ENCODE results near the gene HPS4.
"Not testable (repeated sequence)": the region's sequence is repeated elsewhere in the genome, so short reads cannot be mapped to it uniquely, and the experiment has no call there.

The HPS4 gene

DNA sequence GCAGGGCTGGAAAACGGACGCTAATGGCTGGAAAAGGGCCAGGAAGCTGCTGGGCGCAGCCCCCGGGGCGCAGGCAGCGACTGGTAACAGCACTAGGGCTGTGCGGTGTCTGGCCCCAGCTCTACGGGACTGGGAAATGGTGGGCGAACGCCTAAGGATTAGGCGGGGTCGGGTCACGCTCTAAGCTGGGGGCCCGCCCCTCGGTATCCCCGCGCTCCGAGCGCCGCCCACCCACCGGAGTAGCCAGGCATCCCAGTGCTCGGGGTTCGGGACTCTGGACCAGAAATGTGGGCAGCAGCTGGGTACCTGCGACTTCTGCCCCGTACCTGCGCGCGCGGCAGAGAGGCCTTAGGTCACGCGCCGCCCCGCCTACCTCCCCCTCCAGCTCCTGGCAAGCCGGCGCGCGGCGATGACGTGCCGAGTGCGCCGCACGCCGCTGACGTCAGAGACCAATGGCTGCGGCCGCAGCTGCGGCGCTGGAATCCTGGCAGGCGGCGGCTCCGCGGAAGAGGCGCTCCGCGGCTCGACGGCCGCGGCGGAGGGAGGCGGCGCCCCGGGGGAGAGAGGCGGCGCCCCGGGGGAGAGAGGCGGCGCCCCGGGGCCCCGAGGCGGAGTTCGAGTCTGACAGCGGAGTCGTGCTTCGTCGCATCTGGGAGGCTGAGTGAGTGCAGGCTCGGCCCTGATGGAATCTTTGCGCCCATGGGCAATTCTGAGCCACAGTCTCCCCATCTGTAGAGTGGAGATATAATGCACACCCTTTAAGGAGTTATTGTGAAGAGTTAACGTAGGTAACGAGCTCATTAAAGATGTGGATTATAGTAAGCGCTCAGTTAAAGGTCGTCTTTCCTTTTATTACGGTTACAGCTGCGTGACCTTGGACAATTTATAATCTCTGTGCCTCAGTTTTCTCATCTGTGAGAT is at the start of gene HPS4, which contains the start of gene SRRD:
Gene HPS4 (minus strand): TSS at position 345 of the 921 bp plus-strand sequence. CDS start 2,021 bp downstream, outside the sequence.
Gene SRRD (plus strand): TSS at position 439 of the 921 bp plus-strand sequence. CDS start 14 bp downstream, at position 453.
- DNase-seq (ENCODE audit: low spot score), result peak; percentile 98

DNA sequence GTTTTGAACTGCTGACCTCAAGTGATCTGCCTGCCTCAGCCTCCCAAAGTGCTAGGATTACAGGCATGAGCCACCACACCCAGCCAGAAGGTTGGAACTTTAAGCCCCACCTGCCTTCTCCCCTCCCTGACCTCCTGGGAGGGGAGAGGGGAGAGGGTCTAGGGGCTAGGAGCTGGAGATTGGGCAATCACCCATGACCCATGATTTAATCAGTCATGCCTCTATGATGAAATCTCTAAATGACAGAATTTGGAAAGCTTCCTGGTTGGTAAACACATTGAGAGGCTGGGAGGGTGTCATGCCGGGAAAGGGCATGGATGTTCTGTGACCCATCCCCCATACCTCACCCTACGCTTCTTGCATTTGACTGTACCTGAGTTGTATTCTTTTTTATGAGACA is 45.8 kb upstream of the HPS4 start:
- DNase-seq (ENCODE audit: low spot score), result peak; percentile 37

DNA sequence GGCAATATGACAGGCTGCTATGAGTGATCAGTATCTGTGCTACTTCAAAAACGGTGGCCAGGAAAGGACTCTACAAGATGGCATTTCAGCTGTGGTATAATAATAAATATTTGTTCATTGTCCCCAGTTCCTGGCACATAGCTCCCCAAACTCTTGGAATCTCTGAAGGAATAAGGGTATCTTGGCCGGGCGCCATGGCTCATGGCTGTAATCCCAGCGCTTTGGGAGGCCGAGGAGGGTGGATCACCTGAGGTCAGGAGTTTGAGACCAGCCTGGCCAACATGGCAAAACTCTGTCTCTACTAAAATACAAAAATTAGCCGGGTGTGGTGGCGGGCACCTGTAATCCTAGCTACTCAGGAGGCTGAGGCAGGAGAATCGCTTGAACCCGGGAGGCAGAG is 44.9 kb upstream of the HPS4 start:
- DNase-seq (ENCODE audit: low spot score), result not testable (repeated sequence)

DNA sequence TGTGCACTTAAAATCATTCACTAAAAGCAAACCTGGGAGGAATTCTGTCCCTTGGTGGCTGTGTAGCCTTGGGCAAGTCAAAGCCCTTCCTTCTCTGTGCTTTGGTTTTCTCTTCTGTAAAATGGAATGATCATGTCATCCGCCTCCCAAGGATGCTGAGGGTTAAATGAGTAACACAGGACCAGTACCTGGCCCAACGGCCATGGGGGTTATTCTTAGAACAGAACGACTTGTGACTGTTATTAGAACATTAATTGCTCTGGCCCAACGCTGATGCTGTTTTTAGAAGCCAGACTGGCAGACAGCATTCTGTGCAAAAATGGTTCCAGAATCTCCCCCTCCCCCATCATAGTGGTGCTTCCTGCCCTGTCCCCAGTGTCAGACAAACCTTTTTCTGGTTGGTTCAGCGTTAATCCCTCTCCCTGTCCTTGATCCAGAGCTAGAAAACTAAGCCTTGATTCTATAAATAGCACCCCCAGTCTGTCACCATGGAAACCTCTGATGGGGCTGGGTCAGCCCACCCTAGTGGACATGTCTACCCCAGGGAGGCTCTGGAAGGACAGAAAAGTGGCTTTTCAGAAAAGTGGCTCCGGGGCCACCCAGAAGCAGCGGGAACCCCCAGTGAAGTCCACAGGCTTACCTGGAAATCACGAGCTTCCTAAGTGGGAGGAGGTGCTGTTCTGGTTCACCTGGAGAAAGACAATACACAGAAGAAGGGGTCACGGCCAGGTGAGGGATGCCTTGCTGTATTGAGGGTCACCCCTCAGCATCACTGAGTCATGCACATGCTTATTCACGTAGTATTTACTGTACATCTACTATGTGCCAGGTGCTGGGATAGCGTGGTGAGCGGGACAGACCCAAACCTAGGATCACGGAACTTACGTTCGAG is 44.2 kb upstream of the HPS4 start:
- DNase-seq (ENCODE audit: low spot score), result no peak

DNA sequence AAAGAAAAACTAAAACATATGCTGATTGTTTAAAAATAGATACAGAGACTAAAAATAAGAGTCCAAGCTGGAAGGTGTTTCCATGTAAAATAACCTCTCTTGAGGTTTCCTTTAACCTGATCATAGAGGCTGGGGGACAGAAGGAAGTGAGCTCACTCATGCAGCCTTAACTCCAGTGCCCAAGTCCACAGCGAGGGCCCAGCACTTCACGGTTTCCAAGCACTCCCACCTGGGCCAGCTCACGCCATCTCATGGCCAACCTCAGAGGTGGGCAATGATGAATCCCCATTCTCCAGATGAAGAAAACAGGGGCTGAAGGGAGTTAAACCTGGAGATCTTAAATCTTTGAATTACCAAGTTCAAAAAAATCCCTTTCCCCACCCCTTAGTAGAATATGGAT is 43.6 kb upstream of the HPS4 start:
- DNase-seq (ENCODE audit: low spot score), result no peak

DNA sequence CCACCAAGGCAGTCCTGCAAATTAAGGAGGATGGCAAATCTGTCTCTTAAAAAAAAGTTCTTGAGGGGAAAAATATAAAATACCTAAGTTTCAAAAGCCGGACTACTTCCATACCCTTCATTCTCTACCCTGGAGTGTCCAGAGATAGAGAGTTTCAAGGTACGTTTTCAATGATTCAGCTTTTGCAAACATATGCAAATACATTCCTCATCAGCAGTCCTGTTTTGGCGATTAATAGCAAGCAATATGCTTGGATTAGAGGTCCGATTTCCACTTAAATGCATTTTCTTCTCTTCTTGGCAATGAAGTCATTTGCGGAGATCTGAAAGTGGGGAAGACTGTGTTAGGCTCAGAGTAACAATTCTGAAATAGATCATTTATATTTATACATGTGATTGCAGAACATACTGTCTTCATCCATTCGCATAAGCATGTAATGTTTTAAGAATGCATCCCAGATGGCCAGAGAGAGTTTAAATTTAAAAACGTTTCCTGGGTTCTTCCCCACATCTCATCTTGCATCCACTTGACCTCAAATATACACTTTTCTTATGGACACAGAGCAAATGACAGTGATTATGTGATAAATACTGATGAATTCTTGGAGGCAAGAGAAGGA is 42.5 kb upstream of the HPS4 start:
- DNase-seq (ENCODE audit: low spot score), result no peak

DNA sequence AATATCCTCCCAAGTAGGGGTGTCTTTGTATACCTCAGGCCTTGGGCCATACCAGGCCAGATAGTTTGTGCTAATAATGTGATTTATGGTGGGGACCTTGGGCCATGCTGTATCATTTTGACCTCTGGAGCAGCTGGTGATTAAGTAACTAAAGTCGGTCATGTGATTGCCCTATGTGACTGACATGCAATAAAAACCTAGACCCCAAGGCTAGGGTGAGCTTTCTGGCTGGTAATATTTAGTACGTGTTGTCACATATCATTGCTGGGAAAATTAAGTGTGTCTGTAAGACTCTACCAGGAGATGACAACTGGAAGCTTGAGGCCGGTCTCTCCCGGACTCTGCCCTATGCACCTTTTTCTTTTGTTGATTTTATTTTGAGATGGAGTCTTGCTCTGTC is 41.3 kb upstream of the HPS4 start:
- DNase-seq (ENCODE audit: low spot score), result no peak

DNA sequence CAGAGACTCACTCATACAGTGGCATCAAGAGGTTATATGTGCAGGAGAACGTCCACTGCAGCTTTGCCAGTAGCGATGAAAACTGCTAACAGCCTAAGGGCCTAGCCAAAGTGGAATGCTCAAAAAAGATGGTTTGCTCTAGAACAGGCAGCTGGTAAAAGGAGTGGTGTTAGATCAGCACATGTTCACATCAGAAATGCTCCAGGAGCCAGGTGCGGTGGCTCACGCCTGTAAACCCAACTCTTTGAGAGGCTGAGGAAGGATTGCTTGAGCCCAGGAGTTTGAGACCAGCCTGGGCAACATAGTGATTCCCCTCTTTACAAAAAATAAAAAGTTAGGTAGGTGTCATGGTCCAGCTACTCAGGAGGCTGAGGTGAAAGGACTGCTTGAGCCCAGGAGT is 39.0 kb upstream of the HPS4 start:
- DNase-seq (ENCODE audit: low spot score), result no peak

DNA sequence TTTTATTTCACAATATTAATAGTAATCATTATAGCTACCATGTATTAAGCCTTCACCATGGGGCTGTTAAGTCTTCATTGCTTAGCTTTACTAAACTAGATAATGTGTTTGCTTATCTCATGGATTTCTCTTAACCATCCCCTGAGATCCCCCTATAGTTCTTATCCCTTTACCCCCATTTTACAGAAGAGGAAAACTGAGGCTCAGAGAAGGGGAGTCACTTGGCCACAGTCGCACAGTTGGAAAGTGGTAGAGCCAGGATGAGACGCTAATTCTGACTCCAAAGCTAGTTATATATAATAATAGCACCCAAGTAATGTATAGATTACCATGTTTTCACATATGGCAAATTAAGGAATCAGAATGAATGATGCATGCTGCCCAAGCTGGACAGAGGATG is 38.4 kb upstream of the HPS4 start:
- DNase-seq (ENCODE audit: low spot score), result no peak

DNA sequence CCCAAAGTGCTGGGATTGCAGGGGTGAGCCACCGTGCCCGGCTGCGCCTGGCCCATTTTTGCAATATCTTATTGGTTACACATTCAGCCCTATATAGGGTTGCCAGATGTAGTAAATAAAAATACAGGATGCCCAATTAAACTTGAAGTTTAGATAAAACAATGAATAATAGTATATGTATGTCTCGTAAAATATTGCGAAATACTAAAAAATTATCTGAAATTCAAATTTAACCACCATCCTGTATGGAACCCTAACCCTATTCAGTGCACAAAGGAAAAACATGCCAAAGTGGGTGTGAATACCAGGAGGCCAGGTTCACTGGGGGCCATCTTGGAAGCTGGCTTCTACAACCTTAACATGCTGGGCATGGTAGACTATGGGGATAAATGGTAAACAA is 33.8 kb upstream of the HPS4 start:
- no peak for DNase-seq (ENCODE audit: low spot score)

DNA sequence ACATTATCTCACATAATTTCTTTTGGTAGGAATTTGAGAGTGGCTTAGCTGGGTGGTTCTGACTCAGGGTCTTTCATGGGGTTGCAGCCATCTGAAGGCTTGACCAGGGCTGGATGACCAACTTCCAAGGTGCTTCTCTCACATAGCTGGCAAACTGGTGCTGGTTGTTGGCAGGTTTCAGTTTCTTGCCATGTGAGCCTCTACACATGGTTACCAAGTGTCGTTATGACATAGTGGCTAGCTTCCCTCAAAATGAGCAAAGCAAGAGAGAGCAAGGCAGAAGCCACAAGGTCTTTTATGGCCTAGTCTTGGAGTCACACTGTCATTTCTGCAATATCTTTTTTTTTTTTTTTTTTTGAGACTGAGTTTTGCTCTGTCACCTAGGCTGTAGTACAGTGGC is 32.9 kb upstream of the HPS4 start:
- no peak for DNase-seq (ENCODE audit: low spot score)

DNA sequence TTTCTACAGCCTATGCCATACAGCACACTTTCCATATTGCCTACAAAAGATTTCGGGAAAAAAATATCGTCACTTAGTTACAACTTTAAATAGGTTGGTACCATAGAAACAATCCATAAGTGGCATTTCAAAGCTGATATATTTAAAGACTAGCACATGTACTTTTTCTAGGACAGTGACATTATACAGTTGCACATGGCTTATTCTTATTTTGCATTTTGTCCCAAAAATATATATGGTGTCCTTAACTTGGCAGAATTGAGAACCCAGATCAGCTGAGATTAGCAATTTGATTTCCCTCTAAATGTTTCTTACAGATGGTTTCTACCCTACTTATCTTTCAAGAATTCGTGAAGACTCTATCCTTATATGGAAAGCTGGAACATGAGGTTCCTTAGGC is 32.3 kb upstream of the HPS4 start:
- DNase-seq (ENCODE audit: low spot score), result no peak

DNA sequence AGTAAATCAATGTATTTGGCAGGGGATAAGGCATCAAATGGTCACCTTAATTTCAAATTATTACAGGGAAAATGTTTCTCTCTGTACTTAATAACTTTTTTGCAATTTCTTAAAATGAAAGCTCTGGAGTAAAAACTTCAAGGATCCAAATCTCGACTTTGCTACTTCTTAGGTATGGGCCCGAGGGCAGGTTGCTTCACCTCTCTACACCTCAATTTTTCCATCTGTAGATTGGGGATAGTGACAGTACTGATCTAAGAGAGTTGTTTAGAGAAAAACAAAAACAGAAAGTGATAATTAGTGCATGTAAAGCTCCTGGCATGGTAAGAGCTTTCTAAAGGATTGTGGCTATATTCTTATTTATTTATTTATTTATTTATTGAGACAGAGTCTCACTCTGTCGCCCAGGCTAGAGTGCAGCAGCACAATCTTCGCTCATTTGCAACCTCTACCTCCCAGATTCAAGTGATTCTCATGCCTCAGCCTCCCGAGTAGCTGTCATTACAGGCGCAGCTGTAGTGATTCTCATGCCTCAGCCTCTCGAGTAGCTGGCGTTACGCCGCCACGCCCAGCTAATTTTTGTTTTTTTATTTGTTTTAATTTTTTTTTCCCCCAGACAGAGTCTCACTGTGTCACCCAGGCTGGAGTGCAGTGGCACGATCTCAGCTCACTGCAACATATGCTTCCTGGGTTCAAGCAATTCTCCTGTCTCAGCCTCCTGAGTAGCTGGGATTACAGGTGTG is 31.0 kb upstream of the HPS4 start:
- DNase-seq (ENCODE audit: low spot score), result no peak

DNA sequence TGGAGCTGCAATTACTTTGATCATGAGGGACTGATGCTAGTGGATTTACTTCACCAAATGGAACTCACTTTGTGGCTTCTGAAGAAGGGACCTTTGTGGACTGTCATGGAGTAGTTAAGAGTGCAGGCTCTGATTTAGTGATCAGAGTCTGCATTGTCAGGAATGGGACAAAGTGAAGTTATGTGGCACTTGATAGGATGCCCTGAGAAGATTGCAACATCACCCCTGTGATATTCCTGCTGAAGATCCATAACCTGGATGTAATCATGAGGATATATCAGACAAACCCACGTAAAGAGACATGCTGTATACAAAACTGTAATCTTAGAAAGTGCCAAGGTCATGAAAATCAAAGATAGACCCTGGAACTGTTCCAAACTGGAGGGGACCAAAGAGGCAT is 30.3 kb upstream of the HPS4 start:
- no peak for DNase-seq (ENCODE audit: low spot score)

DNA sequence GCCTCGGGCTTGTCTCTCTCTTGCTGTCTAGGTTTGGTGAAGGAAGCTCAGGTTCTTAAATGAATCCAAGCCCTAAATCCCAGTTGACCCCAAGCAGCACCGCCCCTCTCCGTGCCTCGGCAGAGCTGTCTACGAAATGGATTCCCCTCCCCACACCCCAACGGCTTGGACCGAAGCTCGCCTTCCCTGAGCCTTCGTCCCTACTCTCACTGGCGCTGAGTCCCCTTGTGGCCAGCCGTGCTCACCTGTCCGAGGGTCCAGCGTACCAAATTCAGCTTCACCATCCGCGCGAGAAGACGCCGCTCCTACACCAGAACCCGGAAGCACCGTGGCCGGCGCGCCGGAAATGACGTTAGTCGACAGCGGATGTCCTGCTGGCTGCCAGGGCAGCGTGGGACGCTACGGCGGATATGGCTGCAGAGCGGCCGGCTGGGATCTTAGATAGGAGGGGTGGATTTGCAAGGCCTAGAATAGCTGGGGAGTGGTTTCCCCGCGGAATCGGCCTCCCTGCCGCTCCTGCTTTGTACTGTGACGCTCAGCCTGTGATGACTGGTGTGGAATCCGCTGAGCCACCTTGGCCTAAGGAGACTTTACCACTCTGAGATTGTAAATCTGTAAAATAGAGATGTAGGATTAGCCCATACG is 28.7 kb upstream of the HPS4 start, which contains the start of gene TFIP11:
Gene TFIP11 (minus strand): TSS at position 325 of the 645 bp plus-strand sequence. CDS start 2,201 bp downstream, outside the sequence.
- peak; percentile 95 for DNase-seq (ENCODE audit: low spot score)

DNA sequence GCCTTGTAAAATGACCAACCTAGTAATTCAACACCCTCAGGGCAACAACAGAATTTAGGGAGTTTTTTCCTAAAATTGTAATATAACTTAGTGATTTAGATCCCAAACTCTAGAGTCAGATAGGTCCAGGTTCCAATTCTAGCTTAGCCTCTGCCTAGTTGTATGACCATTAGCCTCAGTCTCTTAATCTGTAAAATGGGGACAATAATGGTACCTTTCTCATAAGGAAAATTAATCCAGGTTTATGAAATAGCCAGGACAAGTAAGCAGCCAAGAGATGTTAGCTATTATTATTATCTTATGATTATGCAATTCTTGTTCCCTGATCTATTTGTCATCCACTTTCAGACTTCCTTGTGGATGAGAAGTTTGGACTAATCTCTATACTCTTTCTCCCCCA is 24.6 kb upstream of the HPS4 start:
- no peak for DNase-seq (ENCODE audit: low spot score)

DNA sequence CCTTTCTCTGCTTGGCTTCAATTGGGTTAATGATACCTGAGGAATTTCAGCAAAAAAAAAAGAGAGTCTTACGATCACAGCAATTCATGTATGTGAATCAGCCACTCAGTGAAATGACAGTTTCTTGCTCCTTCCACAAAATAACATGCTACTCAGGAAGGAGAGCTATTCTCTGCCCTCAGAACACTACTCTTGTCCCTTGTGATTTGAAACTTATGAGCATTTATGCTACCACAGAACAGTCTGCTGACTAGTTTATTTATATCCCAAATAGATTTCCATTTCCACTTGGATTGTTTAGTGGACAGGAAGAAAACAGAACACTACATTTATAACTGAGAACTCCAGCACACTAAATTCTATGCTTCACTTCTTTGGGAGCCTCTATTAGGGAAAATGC is 20.2 kb upstream of the HPS4 start:
- no peak for DNase-seq (ENCODE audit: low spot score)

DNA sequence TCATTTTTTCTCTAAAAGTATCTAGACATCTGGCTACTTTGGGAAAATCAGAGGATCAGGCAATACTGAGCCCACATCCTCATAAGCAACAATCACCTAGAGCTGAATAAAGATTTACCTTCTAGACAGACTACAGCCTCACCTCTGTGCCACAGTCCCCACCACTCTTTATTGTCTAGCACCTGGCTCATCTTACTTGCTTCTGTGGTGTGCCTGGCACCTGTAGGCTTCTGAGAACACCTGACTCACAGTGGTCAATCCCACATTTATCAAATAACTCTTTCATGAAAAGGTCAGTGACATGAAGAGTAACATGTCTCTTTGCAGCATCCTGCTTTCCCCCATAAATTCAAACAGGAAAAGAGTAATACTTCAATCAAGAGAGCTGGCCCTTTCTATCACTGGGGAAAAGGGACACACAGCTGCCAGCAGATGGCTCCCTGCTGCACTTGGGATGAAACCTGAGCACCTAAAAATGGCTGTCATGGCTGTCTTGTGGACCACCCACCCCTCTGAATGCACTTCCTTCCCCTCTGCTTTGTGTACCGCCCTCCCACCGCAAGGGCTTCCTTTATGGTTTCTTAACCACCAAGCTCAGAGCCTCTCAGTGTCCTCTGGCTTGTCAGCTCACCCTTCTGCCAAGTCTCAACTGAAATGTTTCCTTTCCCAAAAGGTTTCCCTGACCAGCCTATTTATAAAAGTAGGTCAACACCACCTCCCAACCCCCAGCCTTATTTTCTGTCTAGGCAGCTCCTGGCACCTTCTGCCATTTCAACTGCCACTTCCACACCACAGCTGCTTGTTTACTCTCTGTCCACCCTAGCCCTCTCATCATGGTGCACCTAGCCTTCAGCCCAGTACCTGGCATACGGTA is 19.3 kb upstream of the HPS4 start:
- DNase-seq (ENCODE audit: low spot score), result peak; percentile 40

DNA sequence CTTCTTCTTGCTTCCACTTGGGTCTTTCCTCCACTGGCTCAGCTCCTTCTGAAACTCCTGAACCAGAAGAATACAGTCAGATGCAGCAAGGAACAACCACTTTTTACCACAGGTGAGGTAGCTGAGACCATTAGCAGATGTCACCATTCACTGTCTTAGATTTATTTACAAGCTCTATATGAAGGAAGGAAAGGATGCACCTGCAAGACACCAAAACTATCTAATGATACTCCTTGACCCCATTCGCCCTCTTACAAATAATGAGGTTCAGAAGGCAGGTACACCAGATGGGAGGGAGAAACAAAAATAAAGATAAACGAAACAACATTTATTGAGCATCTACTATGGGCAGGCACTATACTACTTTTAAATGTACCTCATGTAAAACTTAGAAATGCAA is 18.4 kb upstream of the HPS4 start:
- no peak for DNase-seq (ENCODE audit: low spot score)

DNA sequence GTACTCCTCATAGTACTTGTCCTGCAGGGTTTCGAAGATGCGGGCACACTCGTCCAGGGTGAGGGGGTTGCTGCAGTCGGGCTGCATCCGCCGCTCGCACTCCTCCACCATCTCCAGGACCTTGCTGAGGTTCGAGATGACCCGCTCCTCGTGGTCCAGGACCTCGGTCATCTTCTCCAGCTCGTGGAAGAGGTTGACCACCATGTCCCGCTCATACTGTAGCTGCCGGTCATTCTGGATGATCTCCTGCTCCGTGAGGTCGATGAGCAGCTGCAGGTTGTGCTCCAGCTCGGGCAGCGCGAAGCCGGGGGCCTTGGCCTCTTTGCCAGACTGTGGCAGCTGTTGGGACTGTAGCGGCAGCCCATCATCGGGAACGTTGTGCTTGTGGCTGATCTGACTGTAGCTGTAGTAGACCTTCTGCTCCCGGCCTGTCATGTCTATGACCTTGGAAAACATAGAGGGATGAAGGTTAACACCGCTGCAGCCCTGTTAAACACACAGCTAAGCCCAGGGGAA is 15.7 kb upstream of the HPS4 start:
- no peak for DNase-seq (ENCODE audit: low spot score)
